ENCODE measurements around the gene EML4.

DNA sequence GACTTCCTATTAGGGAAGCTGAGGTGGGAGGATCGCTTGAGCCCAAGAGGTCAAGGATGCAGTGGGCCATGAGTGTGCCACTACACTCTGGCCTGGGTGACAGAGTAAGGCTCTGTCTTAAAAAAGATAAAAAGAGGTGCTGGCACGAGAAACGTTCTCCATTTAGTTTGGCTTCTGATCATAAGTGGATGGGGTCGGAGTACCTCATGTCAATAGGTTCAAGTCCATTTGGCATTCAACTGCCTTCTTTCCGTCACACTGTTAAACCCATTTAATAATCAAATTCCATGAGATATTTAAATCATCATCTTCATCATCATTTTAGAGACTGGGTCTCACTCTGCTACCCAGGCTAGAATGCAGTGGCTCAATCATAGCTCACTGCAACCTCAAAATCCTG lies 182.7 kb downstream of the EML4 start:
- TF ChIP-seq, protein P1, sequence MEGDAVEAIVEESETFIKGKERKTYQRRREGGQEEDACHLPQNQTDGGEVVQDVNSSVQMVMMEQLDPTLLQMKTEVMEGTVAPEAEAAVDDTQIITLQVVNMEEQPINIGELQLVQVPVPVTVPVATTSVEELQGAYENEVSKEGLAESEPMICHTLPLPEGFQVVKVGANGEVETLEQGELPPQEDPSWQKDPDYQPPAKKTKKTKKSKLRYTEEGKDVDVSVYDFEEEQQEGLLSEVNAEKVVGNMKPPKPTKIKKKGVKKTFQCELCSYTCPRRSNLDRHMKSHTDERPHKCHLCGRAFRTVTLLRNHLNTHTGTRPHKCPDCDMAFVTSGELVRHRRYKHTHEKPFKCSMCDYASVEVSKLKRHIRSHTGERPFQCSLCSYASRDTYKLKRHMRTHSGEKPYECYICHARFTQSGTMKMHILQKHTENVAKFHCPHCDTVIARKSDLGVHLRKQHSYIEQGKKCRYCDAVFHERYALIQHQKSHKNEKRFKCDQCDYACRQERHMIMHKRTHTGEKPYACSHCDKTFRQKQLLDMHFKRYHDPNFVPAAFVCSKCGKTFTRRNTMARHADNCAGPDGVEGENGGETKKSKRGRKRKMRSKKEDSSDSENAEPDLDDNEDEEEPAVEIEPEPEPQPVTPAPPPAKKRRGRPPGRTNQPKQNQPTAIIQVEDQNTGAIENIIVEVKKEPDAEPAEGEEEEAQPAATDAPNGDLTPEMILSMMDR (optimal IDR thresholded peaks at IDR 0.05 in 1 of 3, IDR thresholded peaks at IDR 0.05 in 1 of 3, conservative IDR thresholded peaks at IDR 0.05 in 1 of 3; ENCODE audit: extremely low read depth in 1 of 3, insufficient read depth in 2 of 3, low read length in 3 of 3): no peak
- TF ChIP-seq EZH2 (IDR thresholded peaks at IDR 0.05; ENCODE audit: low read length): no peak

Measured in keratinocyte (primary cell).